ENCODE data around the gene THAP4. TPM values are rescaled to one million over a fixed set of nuclear protein-coding genes. Genes with fewer than 3 reads are reported as not detected.

THAP4 gene, protein sequence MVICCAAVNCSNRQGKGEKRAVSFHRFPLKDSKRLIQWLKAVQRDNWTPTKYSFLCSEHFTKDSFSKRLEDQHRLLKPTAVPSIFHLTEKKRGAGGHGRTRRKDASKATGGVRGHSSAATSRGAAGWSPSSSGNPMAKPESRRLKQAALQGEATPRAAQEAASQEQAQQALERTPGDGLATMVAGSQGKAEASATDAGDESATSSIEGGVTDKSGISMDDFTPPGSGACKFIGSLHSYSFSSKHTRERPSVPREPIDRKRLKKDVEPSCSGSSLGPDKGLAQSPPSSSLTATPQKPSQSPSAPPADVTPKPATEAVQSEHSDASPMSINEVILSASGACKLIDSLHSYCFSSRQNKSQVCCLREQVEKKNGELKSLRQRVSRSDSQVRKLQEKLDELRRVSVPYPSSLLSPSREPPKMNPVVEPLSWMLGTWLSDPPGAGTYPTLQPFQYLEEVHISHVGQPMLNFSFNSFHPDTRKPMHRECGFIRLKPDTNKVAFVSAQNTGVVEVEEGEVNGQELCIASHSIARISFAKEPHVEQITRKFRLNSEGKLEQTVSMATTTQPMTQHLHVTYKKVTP
- total RNA-seq = 10 to 100 TPM; 45.1 to 48.9 TPM

DNA sequence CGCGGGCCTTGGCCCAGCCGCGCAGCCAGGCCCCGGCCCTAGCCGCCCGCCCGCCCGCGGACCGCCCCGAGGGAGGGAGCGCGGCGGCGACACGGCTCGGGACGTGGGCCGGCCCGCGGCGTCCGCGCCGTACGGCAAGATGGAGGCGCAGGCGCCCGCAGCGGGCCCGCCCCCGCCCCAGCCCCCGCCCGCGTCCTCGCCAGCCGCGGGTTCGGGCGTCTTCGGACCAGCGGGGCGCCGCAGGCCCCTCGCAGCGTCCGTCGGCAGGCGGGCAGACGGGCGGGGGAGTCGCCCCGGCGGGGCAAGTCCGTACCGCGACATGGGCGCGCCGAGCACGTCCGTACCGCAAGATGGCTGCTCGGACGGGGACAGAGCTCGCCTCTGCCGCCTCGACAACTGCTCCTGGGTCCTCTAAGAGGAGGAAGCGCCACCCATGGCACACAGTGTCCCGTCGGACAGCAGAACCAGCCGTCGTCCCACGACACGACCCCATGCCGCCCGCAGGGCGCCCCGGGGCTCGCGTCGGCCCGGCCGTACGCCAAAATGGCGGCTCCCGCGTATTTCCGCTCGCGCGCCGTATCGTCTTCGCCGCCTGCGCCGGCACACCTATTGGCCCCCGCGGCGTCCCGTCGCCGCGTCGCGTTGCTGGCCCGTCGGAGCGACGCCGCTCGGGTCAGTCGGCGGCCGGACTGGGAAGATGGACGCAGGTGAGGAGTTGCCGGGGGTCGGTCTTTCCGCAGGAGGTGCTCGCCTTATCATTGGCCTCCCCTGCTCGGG lies at the start of gene THAP4, which contains the start of gene ATG4B:
Gene THAP4, minus strand, starts transcription at position 141 of the 777 bp plus-strand sequence. CDS start 141 bp downstream, outside the sequence.
Gene ATG4B, plus strand, starts transcription at position 676 of the 777 bp plus-strand sequence. Its CDS starts 22 bp downstream, at position 698.
- peak within 1 kb of the TSS; percentile 92 for H3K27ac Mint-ChIP-seq
- ChIA-PET POLR2A (interaction anchor here (0.9 to 1.6 kb wide), 4 partner anchors 19 to 193 kb away, joined by 3 to 7 read pairs (median 3); no protein-coding TSS in a partner anchor), CTCF (interaction anchor here (0.9 to 2.0 kb wide), 4 partner anchors 21 to 241 kb away, joined by 3 to 7 read pairs (median 4); no protein-coding TSS in a partner anchor)
- TF ChIP-seq, protein P1, sequence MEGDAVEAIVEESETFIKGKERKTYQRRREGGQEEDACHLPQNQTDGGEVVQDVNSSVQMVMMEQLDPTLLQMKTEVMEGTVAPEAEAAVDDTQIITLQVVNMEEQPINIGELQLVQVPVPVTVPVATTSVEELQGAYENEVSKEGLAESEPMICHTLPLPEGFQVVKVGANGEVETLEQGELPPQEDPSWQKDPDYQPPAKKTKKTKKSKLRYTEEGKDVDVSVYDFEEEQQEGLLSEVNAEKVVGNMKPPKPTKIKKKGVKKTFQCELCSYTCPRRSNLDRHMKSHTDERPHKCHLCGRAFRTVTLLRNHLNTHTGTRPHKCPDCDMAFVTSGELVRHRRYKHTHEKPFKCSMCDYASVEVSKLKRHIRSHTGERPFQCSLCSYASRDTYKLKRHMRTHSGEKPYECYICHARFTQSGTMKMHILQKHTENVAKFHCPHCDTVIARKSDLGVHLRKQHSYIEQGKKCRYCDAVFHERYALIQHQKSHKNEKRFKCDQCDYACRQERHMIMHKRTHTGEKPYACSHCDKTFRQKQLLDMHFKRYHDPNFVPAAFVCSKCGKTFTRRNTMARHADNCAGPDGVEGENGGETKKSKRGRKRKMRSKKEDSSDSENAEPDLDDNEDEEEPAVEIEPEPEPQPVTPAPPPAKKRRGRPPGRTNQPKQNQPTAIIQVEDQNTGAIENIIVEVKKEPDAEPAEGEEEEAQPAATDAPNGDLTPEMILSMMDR (IDR thresholded peaks at IDR 0.05) = no peak
- no peaks in the 10 kb centered on the region for H3K27me3 Mint-ChIP-seq
- peak within 1 kb of the TSS; percentile 97 for H3K4me3 Mint-ChIP-seq
- H3K4me1 Mint-ChIP-seq (ENCODE audit: low read depth) = peaks cover 55% of the 10 kb centered on the region
- peak; percentile 71 for ATAC-seq
- no peaks in the 10 kb centered on the region for H3K9me3 Mint-ChIP-seq
- intact Hi-C loops (cut with micrococcal nuclease) = no loop called here
- peaks cover 39% of the 10 kb centered on the region for H3K36me3 Mint-ChIP-seq (ENCODE audit: low read depth)
- DNase-seq = peak; percentile 80

DNA sequence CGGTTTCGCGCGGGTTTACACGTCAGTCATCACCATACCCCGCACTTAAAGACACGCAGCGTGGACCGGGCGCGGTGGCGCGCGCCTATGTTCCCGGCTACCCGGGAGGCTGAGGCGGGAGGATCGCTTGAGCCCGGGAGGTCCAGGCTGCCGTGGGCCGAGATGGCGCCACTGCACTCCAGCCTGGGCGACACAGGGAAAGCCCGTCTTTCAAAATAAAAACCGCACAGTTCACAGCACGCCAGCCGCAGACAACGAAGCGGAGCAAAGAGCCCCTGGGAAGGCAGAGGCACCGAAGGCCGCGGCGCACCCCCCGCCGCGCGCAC lies 49.3 kb upstream of the THAP4 start:
- ATAC-seq (peak; percentile 2), DNase-seq (no peak)
- Mint-ChIP-seq H3K27me3 (no peaks in the 10 kb centered on the region), H3K4me3 (peak overlapping the region; percentile 97), H3K4me1 (ENCODE audit: low read depth) (peaks cover 28% of the 10 kb centered on the region), H3K36me3 (ENCODE audit: low read depth) (peaks cover 59% of the 10 kb centered on the region), H3K27ac (peak overlapping the region; percentile 80), H3K9me3 (no peaks in the 10 kb centered on the region)
- CTCF ChIA-PET = interaction anchor here (0.6 to 1.6 kb wide), 5 partner anchors 13 to 192 kb away, joined by 4 to 8 read pairs (median 7); partner anchors contain the start of gene ING5
- intact Hi-C loops (cut with micrococcal nuclease) = loop anchor here (5.0 kb wide), 1 partner anchor 196 kb away; no protein-coding TSS in a partner anchor
- POLR2A ChIA-PET = interaction anchor here (0.7 to 5.7 kb wide), 8 partner anchors 9 to 371 kb away, joined by 3 to 77 read pairs (median 5); partner anchors contain the start of genes D2HGDH, HDLBP, ING5 and SEPTIN2
- TF ChIP-seq, protein P1 (IDR thresholded peaks at IDR 0.05) = no peak

DNA sequence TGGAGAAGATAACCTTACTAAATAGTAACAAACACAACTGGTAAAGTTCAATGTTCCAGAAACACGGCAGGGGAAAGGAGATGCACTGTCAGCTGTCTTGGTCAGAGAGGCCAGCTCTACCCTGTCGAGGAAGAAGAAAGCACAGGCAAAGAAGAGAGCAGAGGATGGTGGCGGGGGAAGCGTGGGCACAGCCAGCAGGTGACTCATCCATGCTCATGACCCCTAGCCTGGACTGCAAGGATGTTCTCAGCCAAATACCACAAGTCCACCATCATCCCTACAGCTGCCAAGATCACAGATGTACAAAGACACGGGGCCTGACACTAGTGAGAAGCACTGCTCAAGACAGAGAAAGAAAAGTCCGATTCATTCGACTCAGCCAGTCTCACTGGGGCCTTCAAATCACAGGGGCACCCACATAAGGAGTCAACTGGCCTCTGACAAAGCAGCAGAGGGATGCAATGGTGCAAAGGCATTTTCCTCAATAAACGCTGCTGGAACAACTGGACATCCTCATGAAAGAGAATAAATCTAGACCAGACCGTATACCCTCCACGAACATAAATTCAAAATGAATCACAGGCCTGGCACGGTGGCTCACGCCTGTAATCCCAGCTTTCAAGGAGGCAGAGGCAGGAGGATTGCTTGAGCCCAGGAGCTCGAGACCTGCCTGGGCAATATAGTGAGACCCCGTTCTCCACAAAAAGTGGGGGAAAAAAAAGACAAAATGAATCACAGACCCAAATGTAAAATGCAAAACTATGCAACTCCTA lies 44.1 kb upstream of the THAP4 start:
- intact Hi-C loops (cut with micrococcal nuclease) = no loop called here
- H3K27me3 Mint-ChIP-seq = no peaks in the 10 kb centered on the region
- H3K4me1 Mint-ChIP-seq (ENCODE audit: low read depth) = peaks cover 16% of the 10 kb centered on the region
- POLR2A ChIA-PET = interaction anchor here (2.5 kb wide), 1 partner anchor 11 kb away, joined by 10 read pairs; no protein-coding TSS in a partner anchor
- H3K36me3 Mint-ChIP-seq (ENCODE audit: low read depth) = peaks cover 64% of the 10 kb centered on the region
- no peaks in the 10 kb centered on the region for H3K9me3 Mint-ChIP-seq
- TF ChIP-seq, protein P1 (IDR thresholded peaks at IDR 0.05) = no peak
- CTCF ChIA-PET = no interaction called here
- ATAC-seq (no peak), DNase-seq (no peak)
- peak overlapping the region; percentile 55 for H3K27ac Mint-ChIP-seq
- H3K4me3 Mint-ChIP-seq = no peak overlapping the region

DNA sequence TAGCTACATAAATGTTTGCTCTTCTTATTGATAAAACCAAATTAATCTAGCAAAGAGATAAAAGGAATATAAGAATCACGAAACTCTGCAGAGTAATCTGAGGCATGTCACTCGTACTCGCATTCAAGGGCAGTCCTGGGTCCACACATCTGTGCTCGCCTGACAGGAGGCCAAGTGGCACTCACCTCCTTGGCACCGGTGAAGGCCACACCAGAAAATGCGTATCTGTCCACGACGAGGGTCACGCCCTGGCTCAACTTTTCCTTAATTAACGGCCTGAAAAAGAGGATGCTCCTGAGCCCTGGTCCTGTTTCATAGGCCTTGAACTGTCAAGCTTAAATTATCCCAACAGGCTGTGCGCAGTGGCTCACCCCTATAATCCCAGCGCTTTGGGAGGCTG lies 43.1 kb upstream of the THAP4 start:
- TF ChIP-seq, protein P1 (IDR thresholded peaks at IDR 0.05) = no peak

More for the DNA sequence above, 43.1 kb upstream of the THAP4 start:
- intact Hi-C loops (cut with micrococcal nuclease) = no loop called here
- ATAC-seq (no peak), DNase-seq (no peak)
- Mint-ChIP-seq H3K9me3 (no peaks in the 10 kb centered on the region), H3K4me3 (no peak overlapping the region), H3K27ac (no peak overlapping the region), H3K27me3 (no peaks in the 10 kb centered on the region), H3K36me3 (ENCODE audit: low read depth) (peaks cover 59% of the 10 kb centered on the region), H3K4me1 (ENCODE audit: low read depth) (peaks cover 8% of the 10 kb centered on the region)
- POLR2A ChIA-PET = interaction anchor here (2.5 kb wide), 1 partner anchor 10 kb away, joined by 10 read pairs; no protein-coding TSS in a partner anchor
- CTCF ChIA-PET = no interaction called here
